Measurements from ENCODE around the gene STAT3.
"Not testable (repeated sequence)": the region's sequence is repeated elsewhere in the genome, so short reads cannot be mapped to it uniquely, and the experiment has no call there.

The STAT3 gene

GRCh38 chr17:42388381-42389134, at the start of gene STAT3:
Gene STAT3 (minus strand): TSS chr17:42388442. CDS start chr17:42348516, 39,926 bp downstream.
- DNase-seq: peak; percentile 99

DNA sequence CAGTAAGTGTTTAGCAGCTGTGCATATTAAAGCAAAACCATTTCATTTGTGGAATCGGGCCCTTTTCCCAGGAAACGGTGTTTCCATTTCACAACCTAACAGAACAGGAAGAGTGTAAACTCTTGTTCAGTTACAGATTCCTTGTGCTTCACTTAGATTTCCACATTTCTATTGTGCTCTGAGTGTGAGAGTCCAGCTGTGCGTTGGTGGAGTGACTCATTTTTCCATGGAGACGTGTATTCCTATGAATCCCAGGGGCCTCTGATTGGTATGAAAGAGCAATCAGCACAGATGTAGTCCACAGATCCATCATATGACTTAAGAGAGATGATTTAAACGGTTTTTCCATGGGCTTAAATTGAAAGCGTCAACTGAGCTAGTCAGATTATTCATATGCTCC, 48.1 kb upstream of the STAT3 start:
- DNase-seq: no peak

GRCh38 chr17:42431758-42432161, 43.5 kb upstream of the STAT3 start:
- no peak for DNase-seq

DNA sequence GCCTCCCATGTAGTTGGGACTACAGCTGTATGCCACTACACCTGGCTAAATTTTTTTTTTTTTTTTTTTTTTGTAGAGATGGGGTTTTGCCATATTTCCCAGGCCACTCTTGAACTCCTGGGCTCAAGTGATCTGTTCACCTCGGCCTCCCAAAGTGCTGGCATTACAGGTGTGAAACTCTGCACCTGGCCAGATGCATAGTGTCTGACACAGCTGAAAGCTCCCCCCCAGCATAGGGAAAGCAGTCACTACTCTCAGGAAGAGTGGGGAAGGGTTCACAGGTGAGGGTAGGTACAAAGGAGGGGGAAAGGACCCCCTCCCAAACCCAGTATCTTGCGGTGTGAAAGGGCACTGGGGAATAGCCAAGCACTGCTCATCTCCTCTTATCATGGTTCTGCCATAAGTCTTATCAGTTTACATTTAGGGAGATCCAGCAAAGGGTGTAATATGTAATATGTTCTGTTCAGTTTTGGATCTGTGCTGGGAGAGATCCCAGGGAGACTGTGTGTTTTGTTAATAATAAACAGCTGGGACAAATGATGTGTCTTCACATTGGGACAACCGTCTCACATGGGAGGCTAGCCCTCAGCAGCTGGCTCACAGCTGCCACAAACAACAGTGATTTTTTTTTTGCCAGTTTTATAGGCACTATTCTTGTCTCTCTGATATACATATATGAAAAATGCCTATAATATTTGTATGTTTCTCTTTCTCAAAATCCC, 41.6 kb upstream of the STAT3 start:
- DNase-seq: no peak

DNA sequence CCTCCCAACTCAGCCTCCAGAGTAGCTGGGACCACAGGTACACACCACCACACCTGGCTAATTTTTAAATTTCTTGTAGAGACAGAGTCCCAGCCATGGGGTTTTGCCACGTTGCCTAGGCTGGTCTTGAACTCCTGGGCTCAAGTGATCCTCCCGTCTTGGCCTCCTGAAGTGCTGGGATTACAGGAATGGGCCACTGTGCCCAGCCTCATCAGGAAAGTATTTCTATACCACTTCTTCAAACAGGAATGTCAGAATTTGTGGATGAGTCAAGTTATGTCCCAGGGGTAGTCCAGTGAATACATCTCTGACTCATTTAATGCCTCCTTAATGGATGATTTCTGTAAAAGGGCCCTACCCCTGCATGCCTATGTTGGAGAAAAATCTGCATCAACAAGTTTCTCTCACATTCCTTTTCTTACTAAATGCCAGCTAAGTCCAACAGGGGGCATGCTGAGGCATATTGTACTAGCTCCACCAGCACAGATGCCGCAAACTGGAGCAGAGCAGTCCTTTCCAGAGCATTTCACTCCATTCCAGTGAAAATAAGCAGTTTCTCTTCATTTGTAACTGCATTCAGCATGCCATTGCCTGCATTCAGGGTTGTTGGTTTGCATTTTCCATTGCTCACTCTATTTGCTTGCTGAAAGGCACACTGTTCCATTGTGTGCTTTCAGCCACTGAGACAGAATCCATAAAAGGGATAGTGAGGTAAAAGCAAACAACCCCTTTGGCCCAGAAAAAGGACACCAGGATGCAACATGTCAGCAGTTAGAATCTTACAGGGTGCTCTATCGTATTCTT, 40.1 kb upstream of the STAT3 start:
- peak; percentile 18 for DNase-seq

DNA sequence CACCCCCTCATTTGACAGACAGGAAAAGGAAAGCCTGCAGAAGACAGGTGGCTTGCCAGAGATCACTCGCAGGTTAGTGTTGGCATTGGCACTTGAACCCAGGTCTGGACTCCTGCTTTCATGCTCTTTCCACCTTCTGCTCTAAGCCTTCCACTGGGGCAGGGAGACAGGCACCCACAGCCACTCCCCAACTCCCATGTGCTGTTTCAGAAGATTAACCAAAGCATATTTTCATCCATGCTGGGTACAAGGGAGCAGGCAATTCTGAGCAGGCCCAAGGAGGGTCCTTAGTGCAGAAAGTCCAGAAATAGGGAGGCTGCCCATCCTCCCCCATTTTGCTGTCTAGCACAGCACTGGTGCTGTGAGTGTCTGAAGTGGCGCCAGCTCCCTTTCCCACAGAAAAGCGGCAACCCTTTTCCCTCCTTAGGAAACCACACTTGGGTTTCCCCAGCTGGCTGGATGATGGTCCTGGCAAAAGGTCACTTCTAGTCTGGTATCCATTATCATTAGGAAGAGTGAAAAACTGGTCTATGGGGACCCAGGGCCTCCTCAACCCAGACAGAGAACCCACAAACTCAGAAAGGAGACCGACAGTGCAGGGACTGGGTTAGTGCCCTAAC, 36.9 kb upstream of the STAT3 start:
- DNase-seq: no peak

GRCh38 chr17:42423766-42424165, 35.5 kb upstream of the STAT3 start:
- no peak for DNase-seq

DNA sequence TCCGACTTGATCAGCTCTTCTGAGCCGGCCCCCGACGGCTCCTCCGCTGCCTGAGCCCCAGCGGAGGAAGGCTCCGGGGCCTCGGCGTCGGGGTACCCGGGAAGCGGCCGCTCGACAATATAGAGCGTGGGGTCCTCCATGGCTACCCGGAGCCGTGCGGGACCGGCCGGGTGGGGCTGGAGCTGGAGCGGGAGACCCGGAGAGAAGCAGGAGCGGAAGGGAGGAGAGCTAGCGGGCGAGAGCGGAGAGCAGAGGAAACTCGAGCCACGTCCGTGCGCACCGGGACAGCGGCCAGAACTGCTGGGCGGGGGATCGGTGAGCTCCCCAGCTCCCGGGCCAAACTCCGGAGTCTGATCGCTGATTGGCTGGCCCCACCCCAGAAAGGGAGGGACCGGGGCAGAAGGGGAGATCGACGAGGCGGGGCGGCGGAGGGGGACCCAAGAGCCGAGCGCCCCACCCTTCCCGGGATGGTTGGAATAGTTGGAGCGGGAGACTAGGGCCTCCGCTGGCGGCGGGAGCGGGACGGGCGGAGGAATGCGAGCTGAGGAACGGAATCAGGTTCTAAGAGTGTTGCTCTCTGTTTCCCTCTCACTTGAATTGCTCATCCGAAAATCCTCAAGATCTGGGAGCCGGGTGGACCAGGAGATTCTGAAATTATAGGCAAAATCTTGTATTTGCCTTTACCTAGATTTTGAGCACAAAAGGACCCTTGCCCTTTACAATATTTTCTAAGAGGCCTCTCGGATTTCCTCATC, 34.9 kb upstream of the STAT3 start, which contains the start of gene CAVIN1:
CAVIN1 (minus strand) TSS at position 299 of the 755 bp plus-strand sequence; CDS start at position 140, 159 bp downstream.
- no peak for DNase-seq

DNA sequence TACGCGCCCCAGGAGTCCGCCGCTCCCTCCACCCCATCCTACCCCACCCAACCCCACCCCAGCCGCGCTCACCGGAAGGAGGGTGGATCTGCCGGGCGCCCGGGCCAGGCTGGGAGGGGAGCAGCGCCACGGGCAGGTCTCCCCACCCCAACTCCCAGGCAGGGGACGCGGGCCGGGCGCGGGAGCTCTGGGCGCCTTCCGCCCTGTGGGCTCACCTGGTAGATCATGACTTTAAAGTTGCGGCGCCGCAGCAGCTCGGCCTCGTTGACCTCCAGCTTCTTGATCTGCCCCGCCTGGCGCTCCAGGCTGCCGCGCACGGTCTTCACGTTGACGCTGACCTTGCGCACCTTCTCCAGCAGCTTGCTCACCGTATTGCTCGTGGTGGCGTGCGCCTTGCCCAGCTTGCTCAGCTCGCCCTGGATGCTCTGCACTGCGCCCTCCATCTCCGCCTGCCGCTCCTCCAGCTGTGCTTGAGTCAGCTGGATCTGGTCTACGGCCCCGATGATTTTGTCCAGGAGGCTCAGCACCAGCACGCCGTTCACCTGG, 34.2 kb upstream of the STAT3 start:
- peak; percentile 11 for DNase-seq

DNA sequence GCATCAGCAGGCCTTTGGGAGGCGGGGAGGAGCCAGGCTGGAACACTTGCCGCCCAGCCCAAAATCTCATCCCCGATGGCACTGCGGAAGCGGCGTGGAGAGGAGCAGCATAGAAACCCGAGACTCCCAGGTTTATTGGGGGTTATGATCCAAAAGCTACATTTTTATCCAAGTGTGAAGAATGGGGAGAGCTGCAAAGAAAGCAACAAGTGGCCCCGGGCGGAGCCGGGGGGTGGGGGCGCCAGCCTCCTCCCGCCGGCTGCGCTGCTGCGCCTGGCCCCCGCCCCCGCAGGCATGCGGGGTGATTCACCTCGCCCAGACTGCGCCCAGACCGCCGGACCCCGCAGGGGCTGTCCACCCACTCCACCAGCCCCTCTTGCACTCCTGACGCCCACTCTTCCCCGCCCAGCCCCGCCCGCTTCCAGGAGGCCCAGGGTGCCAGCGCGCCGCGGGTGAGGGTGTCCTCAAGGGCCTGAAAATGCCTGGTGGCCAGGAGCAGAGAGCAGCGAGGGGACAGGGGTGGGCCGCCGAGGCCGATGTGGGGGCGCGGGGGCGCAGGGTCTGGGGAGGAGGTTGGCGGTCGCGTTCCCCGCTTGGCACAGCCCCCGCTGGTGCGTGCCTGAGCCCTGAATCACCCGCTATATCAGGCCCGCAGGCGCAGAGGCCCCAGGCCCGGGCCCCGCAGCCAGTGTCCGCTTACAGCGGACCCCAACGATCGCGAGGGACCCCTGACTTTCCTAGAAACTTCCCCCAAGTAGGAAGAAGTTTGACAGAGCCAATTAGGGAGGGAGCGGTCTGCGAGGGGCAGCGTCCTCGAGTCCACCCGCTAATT, 33.5 kb upstream of the STAT3 start:
- DNase-seq: no peak

DNA sequence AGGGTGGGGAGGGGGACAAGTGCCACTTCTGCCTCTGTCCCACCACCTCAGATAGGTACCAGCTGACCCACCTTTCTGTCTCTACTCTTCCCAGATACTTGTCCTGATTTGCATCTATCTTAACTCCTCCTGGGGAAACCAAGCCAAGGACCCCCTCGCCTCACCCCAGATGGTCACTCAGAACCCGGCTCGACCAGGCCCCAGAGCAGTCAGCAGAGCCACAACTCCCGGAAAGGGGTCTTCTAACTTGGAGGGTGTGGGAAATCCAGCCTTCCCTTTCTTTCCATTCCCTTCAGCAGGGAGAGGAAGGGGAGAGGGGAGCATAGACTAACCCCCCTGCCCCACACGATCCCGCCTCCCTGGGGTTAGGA, 32.9 kb upstream of the STAT3 start:
- no peak for DNase-seq

- not testable (repeated sequence) for DNase-seq
Measured at GRCh38 chr17:42417981-42418380, 29.7 kb upstream of the STAT3 start.

DNA sequence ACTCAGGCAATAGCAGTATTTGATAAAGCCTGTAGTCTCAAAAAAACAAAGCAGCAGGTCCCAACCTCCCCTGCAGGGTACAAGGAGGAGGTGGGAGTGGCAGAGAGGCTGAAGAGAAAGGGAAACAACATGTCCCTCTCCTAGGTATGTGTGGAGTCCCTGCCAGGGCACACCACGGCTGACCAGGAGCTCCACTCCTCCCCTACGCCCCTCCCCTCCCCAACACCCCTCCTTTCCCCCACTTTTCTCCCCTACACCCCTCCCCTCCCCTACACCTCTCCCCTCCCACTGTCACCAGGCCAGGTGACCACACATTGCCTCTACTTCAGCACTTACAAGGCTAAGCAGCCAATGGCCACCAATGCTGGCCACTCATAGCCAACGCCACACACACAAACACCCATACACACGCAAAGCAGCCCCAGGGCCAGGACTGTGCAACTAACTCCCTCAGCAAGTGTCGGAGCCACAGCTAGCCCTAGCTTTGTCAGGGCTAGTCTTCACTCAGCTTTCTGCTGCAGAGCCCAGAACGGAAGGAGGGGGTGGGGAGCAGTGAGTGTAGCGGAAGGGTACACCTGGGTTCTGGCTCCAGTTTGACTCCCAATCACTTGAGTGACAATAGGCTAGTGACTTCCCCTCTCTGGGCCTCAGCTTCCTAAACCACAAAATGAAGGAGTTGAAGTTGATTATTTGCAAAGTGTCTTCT, 26.6 kb upstream of the STAT3 start:
- DNase-seq: peak; percentile 55

DNA sequence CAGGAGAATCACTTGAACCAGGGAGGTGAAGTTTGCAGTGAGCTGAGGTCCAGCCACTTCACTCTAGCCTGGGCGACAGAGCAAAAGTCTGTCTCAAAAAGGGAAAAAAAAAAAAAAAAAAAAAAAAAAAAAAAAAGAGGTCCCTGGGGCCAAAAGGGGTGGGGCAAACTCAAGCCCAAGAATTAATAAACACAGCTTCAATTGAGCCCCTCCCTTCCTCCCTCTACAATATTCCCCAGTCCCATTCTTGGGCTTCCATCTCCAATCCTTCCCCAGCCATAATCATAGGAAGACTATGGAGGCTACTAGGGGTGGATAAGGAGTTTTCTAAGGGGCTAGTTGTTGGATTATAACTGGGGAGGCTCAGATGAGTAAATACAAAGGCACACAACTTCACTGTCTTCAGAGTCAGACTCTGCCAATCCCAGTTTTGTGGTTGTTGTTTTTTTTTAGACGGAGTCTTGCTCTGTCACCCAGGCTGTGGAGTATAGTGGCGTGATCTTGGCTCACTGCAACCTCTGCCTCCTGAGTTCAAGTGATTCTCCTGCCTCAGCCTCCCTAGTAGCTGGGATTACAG, 25.3 kb upstream of the STAT3 start:
- DNase-seq: no peak

GRCh38 chr17:42411905-42412679, 23.9 kb upstream of the STAT3 start:
- no peak for DNase-seq

- no peak for DNase-seq
Measured at GRCh38 chr17:42411361-42411760, 23.1 kb upstream of the STAT3 start.

DNA sequence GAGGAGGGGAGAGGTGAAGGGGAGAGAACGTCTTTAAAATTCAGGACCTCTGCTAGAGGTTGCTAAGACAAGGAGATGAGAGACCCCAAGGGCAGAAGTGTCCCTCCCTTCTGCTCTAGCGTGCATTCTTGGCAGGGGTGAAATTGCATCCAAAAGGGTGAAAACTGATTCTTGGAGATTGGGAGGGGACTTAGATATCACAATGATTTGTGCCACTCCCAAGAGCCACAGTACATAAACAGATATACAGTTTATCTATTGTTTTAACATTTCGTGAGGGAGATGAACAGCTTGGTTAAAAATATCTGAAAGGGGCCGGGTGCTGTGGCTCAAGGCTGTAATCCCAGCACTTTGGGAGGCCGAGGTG, 22.1 kb upstream of the STAT3 start:
- no peak for DNase-seq

DNA sequence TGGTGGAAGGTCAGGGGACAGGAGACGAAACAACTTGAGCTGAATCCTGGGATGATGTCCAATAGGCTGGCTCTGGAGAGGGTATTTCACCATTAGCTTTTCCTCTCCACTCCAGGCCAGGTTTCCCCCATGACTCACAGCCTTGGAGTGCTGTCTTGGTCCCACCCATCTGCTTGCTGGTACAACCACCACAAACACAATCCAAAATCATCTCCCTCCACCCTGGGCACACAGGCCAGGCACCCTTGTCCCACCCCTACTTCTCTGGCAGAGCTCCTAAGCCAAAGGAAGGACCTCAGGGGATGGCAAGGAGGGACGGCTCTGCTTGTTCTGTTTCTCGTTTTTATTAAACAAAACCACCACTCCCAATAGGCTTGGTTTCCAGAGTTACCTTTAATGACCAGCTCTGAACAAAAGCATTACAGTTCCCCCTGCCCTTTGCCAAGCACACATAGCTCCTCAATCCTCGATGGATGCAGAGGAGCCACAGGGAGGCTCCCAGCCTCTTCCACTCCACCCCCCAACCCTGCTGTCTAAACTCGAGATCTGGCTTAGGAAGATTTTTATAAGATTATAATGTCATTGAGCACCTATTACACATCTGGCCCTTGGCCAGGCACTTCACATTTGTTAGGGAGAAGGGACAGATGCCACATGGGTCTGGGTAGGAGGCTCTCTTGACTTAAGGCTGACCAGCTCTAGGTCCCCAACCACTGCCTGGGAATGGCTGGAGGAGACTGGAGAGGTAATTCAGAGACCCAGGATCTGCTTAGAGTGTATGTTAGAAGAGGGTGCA, 21.5 kb upstream of the STAT3 start:
- no peak for DNase-seq
